Epithelial cell of proximal tubule (primary cell): Measurements from ENCODE around the gene SLITRK4. TPM values are rescaled to one million over a fixed set of nuclear protein-coding genes. Genes with fewer than 3 reads are reported as not detected.

ENCODE experiments used
- DNase-seq: peaks from one replicate; pipeline ENCODE4 v3.0.0-alpha.2; 2011; ENCODE audit warnings: low read depth
- H3K4me3 ChIP-seq: 2 replicates; pipeline ENCODE4 v1.5.1; 2011; ENCODE audit warnings: low read depth, mild to moderate bottlenecking, low read length
- CTCF ChIP-seq: conservative IDR thresholded peaks from 2 replicates; pipeline ENCODE4 v1.5.1; 2012; ENCODE audit warnings: low read depth, mild to moderate bottlenecking, low read length
- total RNA-seq: library from RNA; depleted of rRNA; stranded (reverse); fragments of >200 nt; gene quantifications from 2 replicates; pipeline ENCODE4 v1.2.3, GENCODE V29; 2015

The SLITRK4 gene
- total RNA-seq, result 1.7 and 4.8 TPM in 2 replicates

GRCh38 chrX:143635915-143636314 is at the start of gene SLITRK4:
Gene SLITRK4, minus strand, starts transcription at chrX:143636101. Its CDS starts 4,993 bp downstream, at chrX:143631108.
- no peak for DNase-seq
- TF ChIP-seq CTCF, result no peak
- H3K4me3 ChIP-seq, result peak within 1 kb of the TSS; percentile 58

GRCh38 chrX:143683486-143683885 is 47.6 kb upstream of the SLITRK4 start:
- DNase-seq, result no peak
- no peak overlapping the region for H3K4me3 ChIP-seq
- TF ChIP-seq CTCF, result no peak

GRCh38 chrX:143674926-143675325 is 39.0 kb upstream of the SLITRK4 start:
- no peak for TF ChIP-seq CTCF
- DNase-seq, result no peak
- no peak overlapping the region for H3K4me3 ChIP-seq

- no peak overlapping the region for H3K4me3 ChIP-seq
- peak; percentile 50 for TF ChIP-seq CTCF
- no peak for DNase-seq
Observed at GRCh38 chrX:143669395-143669794, 33.5 kb upstream of the SLITRK4 start.

GRCh38 chrX:143664302-143664701 is 28.4 kb upstream of the SLITRK4 start:
- no peak for DNase-seq
- peak; percentile 50 for TF ChIP-seq CTCF
- H3K4me3 ChIP-seq, result no peak overlapping the region

GRCh38 chrX:143663755-143664154 is 27.9 kb upstream of the SLITRK4 start:
- no peak overlapping the region for H3K4me3 ChIP-seq
- TF ChIP-seq CTCF, result no peak
- DNase-seq, result no peak

- no peak for TF ChIP-seq CTCF
- H3K4me3 ChIP-seq, result no peak overlapping the region
- no peak for DNase-seq
Observed at GRCh38 chrX:143661286-143661685, 25.4 kb upstream of the SLITRK4 start.
